ENCODE data around the gene KDSR.

- TF ChIP-seq CTCF (IDR thresholded peaks at IDR 0.05 in 4 of 5, conservative IDR thresholded peaks at IDR 0.05 in 1 of 5) = no peak
- no peak for TF ChIP-seq POLR2A (IDR thresholded peaks at IDR 0.05)
Observed at GRCh38 chr18:63312737-63313395, 54.1 kb downstream of the KDSR start.

All from gastrocnemius medialis (tissue), 4 donors.